T-helper 17 cell (primary cell): ENCODE data around the gene CNTFR. TPM values are rescaled to one million over a fixed set of nuclear protein-coding genes. Genes with fewer than 3 reads are reported as not detected.

ENCODE experiments used
- ATAC-seq: fragments of 150-1000 bp; cut with Tn5 transposase; 2 replicates; pipeline ENCODE4 v1.10.0; 2021; ENCODE audit warnings: mild to moderate bottlenecking, moderate library complexity
- DNase-seq, 3 donors: peaks; one replicate each; pipeline versions ENCODE4 v3.0.0 to v3.0.0-alpha.2; 2020 to 2021
- H3K9me3 ChIP-seq: one replicate; pipeline ENCODE4 v1.7.0; 2013; ENCODE audit warnings: low read length, mild to moderate bottlenecking; ENCODE audit not compliant: control insufficient read depth, poor library complexity, severe bottlenecking
- H3K27ac Mint-ChIP-seq: one replicate; pipeline ENCODE4 v1.8.0; 2022; ENCODE audit warnings: mild to moderate bottlenecking, moderate library complexity, mixed read lengths
- H3K27me3 Mint-ChIP-seq: one replicate; pipeline ENCODE4 v1.8.0; 2022; ENCODE audit warnings: mixed read lengths
- H3K36me3 Mint-ChIP-seq: one replicate; pipeline ENCODE4 v1.8.0; 2022; ENCODE audit warnings: low read depth, mixed read lengths
- H3K4me1 Mint-ChIP-seq: one replicate; pipeline ENCODE4 v1.8.0; 2022; ENCODE audit warnings: mild to moderate bottlenecking, mixed read lengths
- H3K4me3 Mint-ChIP-seq: one replicate; pipeline ENCODE4 v1.8.0; 2022; ENCODE audit warnings: mild to moderate bottlenecking, moderate library complexity, mixed read lengths
- total RNA-seq, 4 donors: library from RNA in 2 of 4; stranded (reverse) in 2 of 4; gene quantifications; one replicate each; pipeline ENCODE4 v1.2.3 and lab custom pipeline; 2022 to 2026

CNTFR gene
- total RNA-seq, 2 donors from 2014 or later: not detected

GRCh38 chr9:34522091-34522887 is 67.2 kb downstream of the CNTFR start:
- no peak for ATAC-seq

GRCh38 chr9:34521406-34522045 is 68.0 kb downstream of the CNTFR start:
- Mint-ChIP-seq H3K27me3 (peaks cover 20% of the 10 kb centered on the region), H3K27ac (no peak overlapping the region), H3K4me1 (peaks cover 13% of the 10 kb centered on the region), H3K36me3 (no peaks in the 10 kb centered on the region), H3K4me3 (peak overlapping the region; percentile 43)
- no peak for ATAC-seq
- no peaks in the 10 kb centered on the region for H3K9me3 ChIP-seq
- DNase-seq: no peak

More at GRCh38 chr9:34522091-34522887, 67.2 kb downstream of the CNTFR start:
- Mint-ChIP-seq H3K36me3 (no peaks in the 10 kb centered on the region), H3K4me1 (peaks cover 13% of the 10 kb centered on the region), H3K27ac (no peak overlapping the region), H3K4me3 (peak overlapping the region; percentile 87), H3K27me3 (peaks cover 20% of the 10 kb centered on the region)
- H3K9me3 ChIP-seq: no peaks in the 10 kb centered on the region
- DNase-seq: no peak

- Mint-ChIP-seq H3K36me3 (no peaks in the 10 kb centered on the region), H3K4me3 (peak overlapping the region; percentile 43), H3K27me3 (peaks cover 16% of the 10 kb centered on the region), H3K4me1 (peaks cover 13% of the 10 kb centered on the region), H3K27ac (no peak overlapping the region)
- no peaks in the 10 kb centered on the region for H3K9me3 ChIP-seq
- no peak for DNase-seq
- no peak for ATAC-seq
These were observed 68.8 kb downstream of the CNTFR start for GRCh38 chr9:34520505-34521385.

GRCh38 chr9:34520096-34520495 is 69.4 kb downstream of the CNTFR start:
- Mint-ChIP-seq H3K4me3 (no peak overlapping the region), H3K36me3 (no peaks in the 10 kb centered on the region), H3K4me1 (peaks cover 13% of the 10 kb centered on the region), H3K27me3 (peaks cover 10% of the 10 kb centered on the region), H3K27ac (no peak overlapping the region)
- DNase-seq (no peak), ATAC-seq (no peak)
- H3K9me3 ChIP-seq: no peaks in the 10 kb centered on the region

GRCh38 chr9:34519321-34520020 is 70.1 kb downstream of the CNTFR start:
- Mint-ChIP-seq H3K4me3 (no peak overlapping the region), H3K36me3 (no peaks in the 10 kb centered on the region), H3K27me3 (peaks cover 5% of the 10 kb centered on the region), H3K27ac (no peak overlapping the region), H3K4me1 (peaks cover 10% of the 10 kb centered on the region)
- no peak for ATAC-seq
- no peaks in the 10 kb centered on the region for H3K9me3 ChIP-seq
- DNase-seq: no peak

- H3K4me3 Mint-ChIP-seq: no peak overlapping the region
These were observed 70.6 kb downstream of the CNTFR start for GRCh38 chr9:34518896-34519295.

GRCh38 chr9:34518110-34518616 is 71.4 kb downstream of the CNTFR start:
- Mint-ChIP-seq H3K36me3 (no peaks in the 10 kb centered on the region), H3K27me3 (no peaks in the 10 kb centered on the region), H3K4me1 (peaks cover 9% of the 10 kb centered on the region), H3K27ac (no peak overlapping the region), H3K4me3 (no peak overlapping the region)
- no peak for ATAC-seq
- no peak for DNase-seq
- H3K9me3 ChIP-seq: no peaks in the 10 kb centered on the region

More at GRCh38 chr9:34518896-34519295, 70.6 kb downstream of the CNTFR start:
- Mint-ChIP-seq H3K27me3 (no peaks in the 10 kb centered on the region), H3K36me3 (no peaks in the 10 kb centered on the region), H3K27ac (no peak overlapping the region), H3K4me1 (peaks cover 9% of the 10 kb centered on the region)
- DNase-seq: no peak
- no peak for ATAC-seq
- no peaks in the 10 kb centered on the region for H3K9me3 ChIP-seq

GRCh38 chr9:34517185-34517584 is 72.3 kb downstream of the CNTFR start:
- no peak for ATAC-seq
- H3K27me3 Mint-ChIP-seq: no peaks in the 10 kb centered on the region
- no peak for DNase-seq
- H3K36me3 Mint-ChIP-seq: no peaks in the 10 kb centered on the region
- no peak overlapping the region for H3K4me3 Mint-ChIP-seq
- no peak overlapping the region for H3K27ac Mint-ChIP-seq
- H3K4me1 Mint-ChIP-seq: peaks cover 4% of the 10 kb centered on the region
- H3K9me3 ChIP-seq: no peaks in the 10 kb centered on the region

- H3K27ac Mint-ChIP-seq: peak overlapping the region; percentile 44
- ATAC-seq (no peak), DNase-seq (no peak)
- no peaks in the 10 kb centered on the region for H3K9me3 ChIP-seq
- H3K4me3 Mint-ChIP-seq: no peak overlapping the region
- H3K36me3 Mint-ChIP-seq: no peaks in the 10 kb centered on the region
- H3K27me3 Mint-ChIP-seq: no peaks in the 10 kb centered on the region
- peaks cover 4% of the 10 kb centered on the region for H3K4me1 Mint-ChIP-seq
These were observed 73.6 kb downstream of the CNTFR start for GRCh38 chr9:34515959-34516358.

GRCh38 chr9:34514816-34515215 is 74.7 kb downstream of the CNTFR start:
- Mint-ChIP-seq H3K4me3 (no peak overlapping the region), H3K27ac (no peak overlapping the region), H3K27me3 (no peaks in the 10 kb centered on the region), H3K4me1 (peaks cover 4% of the 10 kb centered on the region), H3K36me3 (no peaks in the 10 kb centered on the region)
- no peaks in the 10 kb centered on the region for H3K9me3 ChIP-seq
- DNase-seq (no peak), ATAC-seq (no peak)

- DNase-seq: no peak
- Mint-ChIP-seq H3K27me3 (no peaks in the 10 kb centered on the region), H3K4me1 (peaks cover 5% of the 10 kb centered on the region), H3K27ac (no peak overlapping the region), H3K4me3 (no peak overlapping the region), H3K36me3 (no peaks in the 10 kb centered on the region)
- ATAC-seq: no peak
- no peaks in the 10 kb centered on the region for H3K9me3 ChIP-seq
These were observed 75.1 kb downstream of the CNTFR start for GRCh38 chr9:34514401-34514800.

GRCh38 chr9:34513567-34514214 is 75.8 kb downstream of the CNTFR start:
- peaks cover 4% of the 10 kb centered on the region for H3K4me1 Mint-ChIP-seq
- H3K36me3 Mint-ChIP-seq: no peaks in the 10 kb centered on the region
- no peak overlapping the region for H3K4me3 Mint-ChIP-seq
- H3K27me3 Mint-ChIP-seq: no peaks in the 10 kb centered on the region
- H3K9me3 ChIP-seq: no peaks in the 10 kb centered on the region
- DNase-seq (no peak), ATAC-seq (no peak)
- no peak overlapping the region for H3K27ac Mint-ChIP-seq
